Measurements from ENCODE around the gene GAREM1. TPM values are rescaled to one million over a fixed set of nuclear protein-coding genes. Genes with fewer than 3 reads are reported as not detected.

The GAREM1 gene
- total and polyA plus RNA-seq, 2 of the 8 experiments (the other 6 are each of a cell fraction or from before 2014, with no cell fraction given), result 3.6 to 9.2 TPM

GRCh38 chr18:32368170-32368569 is 102.5 kb downstream of the GAREM1 start:
- H3K4me3 ChIP-seq (ENCODE audit: extremely low read depth in 1 of 4, insufficient read depth in 2 of 4, low read depth in 3 of 4, low read length in 4 of 4), result no peak overlapping the region
- H2BK5ac ChIP-seq (ENCODE audit: low read depth, low read length), result no peak overlapping the region
- H2AK5ac ChIP-seq (ENCODE audit: low read depth, low read length), result no peak overlapping the region
- H2BK120ac ChIP-seq (replicated peaks; ENCODE audit: low read depth, low read length), result no peak overlapping the region
- no peak for FAIRE-seq
- H4K8ac ChIP-seq (ENCODE audit: extremely low read depth, insufficient read depth, low read length), result no peak overlapping the region
- no peak for DNase-seq (ENCODE audit: low read depth in 1 of 2, low spot score in 2 of 2)
- no peak overlapping the region for H3K14ac ChIP-seq (ENCODE audit: insufficient read length)
- H4K91ac ChIP-seq (replicated peaks; ENCODE audit: insufficient read length, low read length), result no peak overlapping the region
- no peak overlapping the region for H2AFZ ChIP-seq (ENCODE audit: low read length)
- no peak overlapping the region for H2BK12ac ChIP-seq (ENCODE audit: low read depth, low read length)
- POLR2A ChIA-PET (ENCODE audit: partially characterized antibody), result no interaction called here
- no peak overlapping the region for H3K27ac ChIP-seq (ENCODE audit: low read depth, low read length)
- no peaks in the 10 kb centered on the region for H3K36me3 ChIP-seq (ENCODE audit: control insufficient read depth in 2 of 4, insufficient read depth in 4 of 4, low read length in 3 of 4)
- H3K23ac ChIP-seq (ENCODE audit: insufficient read length), result no peak overlapping the region
- no peak overlapping the region for H4K5ac ChIP-seq (ENCODE audit: insufficient read length, low read depth, low read length)
- no peaks in the 10 kb centered on the region for H3K27me3 ChIP-seq (replicated peaks in 1 of 4; ENCODE audit: control insufficient read depth in 3 of 4, extremely low read depth in 1 of 4, insufficient read depth in 3 of 4, low read length in 3 of 4)
- H2BK20ac ChIP-seq (ENCODE audit: low read length), result no peak overlapping the region
- no peak overlapping the region for H3K4ac ChIP-seq (replicated peaks; ENCODE audit: insufficient read length, low read depth, low read length)
- no peak overlapping the region for H3K18ac ChIP-seq (ENCODE audit: extremely low read depth, low read length)
- peaks cover 0 to 4% (median 0%) of the 10 kb centered on the region in 4 experiments; a peak in 1 of 7 replicates for H3K4me1 ChIP-seq (replicated peaks in 1 of 4; ENCODE audit: control insufficient read depth in 3 of 4, insufficient read depth in 4 of 4, low read length in 3 of 4)
- H4K20me1 ChIP-seq (replicated peaks in 1 of 2; ENCODE audit: control insufficient read depth in 1 of 2, insufficient read depth in 2 of 2, low read length in 2 of 2), result no peaks in the 10 kb centered on the region
- no peaks in the 10 kb centered on the region; the same call in 1 of the 2 replicates for H3K23me2 ChIP-seq (ENCODE audit: low read depth, low read length)
- CTCF ChIA-PET (ENCODE audit: partially characterized antibody), result interaction anchor here (0.6 to 1.9 kb wide), 3 partner anchors 10 to 1071 kb away, joined by 3 to 8 read pairs (median 3); no protein-coding TSS in a partner anchor
- H3K9ac ChIP-seq (replicated peaks in 1 of 4; ENCODE audit: extremely low read depth in 1 of 4, low read depth in 3 of 4, low read length in 3 of 4), result no peak overlapping the region
- no peak overlapping the region for H3K4me2 ChIP-seq (ENCODE audit: insufficient read depth in 1 of 2, low read depth in 2 of 2, low read length in 2 of 2)
- no peak overlapping the region for H3K56ac ChIP-seq (replicated peaks; ENCODE audit: insufficient read length, low read depth, low read length)
- H3K79me2 ChIP-seq (ENCODE audit: control insufficient read depth in 1 of 2, insufficient read depth in 2 of 2, low read length in 2 of 2), result no peaks in the 10 kb centered on the region
- H3K9me3 ChIP-seq (ENCODE audit: insufficient read depth in 2 of 2, low read depth in 1 of 2, low read length in 1 of 2), result no peaks in the 10 kb centered on the region
- H3K79me1 ChIP-seq (ENCODE audit: low read depth, low read length), result no peaks in the 10 kb centered on the region; the same call in 1 of the 2 replicates
- H2BK15ac ChIP-seq (ENCODE audit: low read length), result no peak overlapping the region
- TF ChIP-seq RBBP5 (IDR thresholded peaks at IDR 0.05; ENCODE audit: borderline replicate concordance, low read depth, low read length), result no peak
- TF ChIP-seq TAF7 (optimal IDR thresholded peaks at IDR 0.05; ENCODE audit: borderline replicate concordance, low read depth, low read length), result no peak
- no peak for TF ChIP-seq SP2 (IDR thresholded peaks at IDR 0.05; ENCODE audit: low read length)
- no peak for TF ChIP-seq ATF3 (IDR thresholded peaks at IDR 0.05; ENCODE audit: insufficient read depth, low read depth, low read length)

Data from H1 (cell line).